ENCODE measurements around the gene C11orf71.

C11orf71 gene

DNA sequence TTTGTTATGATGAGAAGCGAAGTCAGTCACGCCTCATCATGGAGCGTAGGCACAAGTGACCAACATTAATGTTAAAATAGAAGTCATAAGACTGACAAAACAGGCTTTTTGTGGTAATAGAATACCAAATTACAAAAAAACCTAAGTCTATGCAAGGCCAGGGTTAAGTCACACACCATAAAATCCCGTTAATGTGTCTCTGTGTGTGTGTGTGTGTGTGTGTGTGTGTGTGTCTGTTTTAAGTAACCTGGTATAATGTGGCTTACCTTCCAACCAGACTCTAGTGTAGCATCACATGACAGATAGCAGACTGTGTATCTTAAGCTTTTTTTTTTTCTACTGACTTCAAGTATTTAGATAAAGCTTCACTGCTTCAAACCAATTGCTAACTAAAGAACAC is 38.0 kb downstream of the C11orf71 start:
- H3K4me3 ChIP-seq (ENCODE audit: low read depth, low read length): no peak overlapping the region
- DNase-seq (ENCODE audit: low read depth): no peak
- TF ChIP-seq, protein P1, sequence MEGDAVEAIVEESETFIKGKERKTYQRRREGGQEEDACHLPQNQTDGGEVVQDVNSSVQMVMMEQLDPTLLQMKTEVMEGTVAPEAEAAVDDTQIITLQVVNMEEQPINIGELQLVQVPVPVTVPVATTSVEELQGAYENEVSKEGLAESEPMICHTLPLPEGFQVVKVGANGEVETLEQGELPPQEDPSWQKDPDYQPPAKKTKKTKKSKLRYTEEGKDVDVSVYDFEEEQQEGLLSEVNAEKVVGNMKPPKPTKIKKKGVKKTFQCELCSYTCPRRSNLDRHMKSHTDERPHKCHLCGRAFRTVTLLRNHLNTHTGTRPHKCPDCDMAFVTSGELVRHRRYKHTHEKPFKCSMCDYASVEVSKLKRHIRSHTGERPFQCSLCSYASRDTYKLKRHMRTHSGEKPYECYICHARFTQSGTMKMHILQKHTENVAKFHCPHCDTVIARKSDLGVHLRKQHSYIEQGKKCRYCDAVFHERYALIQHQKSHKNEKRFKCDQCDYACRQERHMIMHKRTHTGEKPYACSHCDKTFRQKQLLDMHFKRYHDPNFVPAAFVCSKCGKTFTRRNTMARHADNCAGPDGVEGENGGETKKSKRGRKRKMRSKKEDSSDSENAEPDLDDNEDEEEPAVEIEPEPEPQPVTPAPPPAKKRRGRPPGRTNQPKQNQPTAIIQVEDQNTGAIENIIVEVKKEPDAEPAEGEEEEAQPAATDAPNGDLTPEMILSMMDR (IDR thresholded peaks at IDR 0.05; ENCODE audit: low read depth, low read length, missing control alignments): no peak

DNA sequence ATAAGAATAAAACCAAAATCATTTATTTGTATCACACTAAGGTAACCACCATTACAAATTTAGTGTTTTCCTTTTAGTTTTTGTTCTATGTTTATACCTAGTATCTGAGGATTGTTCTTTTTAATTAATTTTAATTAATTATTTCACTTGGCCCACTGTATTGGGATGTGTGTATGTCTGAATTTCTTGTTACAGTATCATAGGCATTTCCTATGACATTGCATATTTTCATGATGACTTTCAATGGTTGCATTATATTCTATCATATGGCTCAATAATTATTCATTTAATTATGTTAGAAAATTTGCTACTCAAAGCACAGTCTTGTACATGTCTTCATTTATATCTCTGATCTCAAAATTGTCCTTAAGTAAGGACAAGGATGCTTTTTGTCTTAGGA is 41.0 kb downstream of the C11orf71 start:
- no peak for DNase-seq (ENCODE audit: low read depth)

DNA sequence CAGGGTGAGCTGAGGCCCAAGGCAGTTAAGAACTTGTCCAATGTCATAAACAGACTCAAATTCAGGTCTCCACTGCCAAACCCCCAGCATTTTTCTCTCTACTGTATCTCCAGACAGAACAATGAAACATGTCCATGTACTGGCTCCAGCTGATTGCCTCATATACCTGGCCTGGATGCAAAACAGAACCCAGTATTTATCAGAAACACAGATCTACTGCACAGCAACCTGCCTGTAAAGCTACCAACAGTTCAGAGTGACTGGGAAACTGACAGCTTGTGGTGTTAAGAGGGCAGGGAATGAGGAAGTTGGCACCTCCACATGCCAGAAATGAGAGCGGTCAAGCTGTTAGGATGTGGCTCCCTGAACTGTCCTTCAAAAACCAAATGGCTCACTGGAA is 41.6 kb downstream of the C11orf71 start:
- DNase-seq (ENCODE audit: low read depth): no peak
- TF ChIP-seq, protein P1 (IDR thresholded peaks at IDR 0.05; ENCODE audit: low read depth, low read length, missing control alignments): no peak
- no peak overlapping the region for H3K4me3 ChIP-seq (ENCODE audit: low read depth, low read length)

More for the DNA sequence above, 41.0 kb downstream of the C11orf71 start:
- no peak overlapping the region for H3K4me3 ChIP-seq (ENCODE audit: low read depth, low read length)
- TF ChIP-seq, protein P1 (IDR thresholded peaks at IDR 0.05; ENCODE audit: low read depth, low read length, missing control alignments): no peak

DNA sequence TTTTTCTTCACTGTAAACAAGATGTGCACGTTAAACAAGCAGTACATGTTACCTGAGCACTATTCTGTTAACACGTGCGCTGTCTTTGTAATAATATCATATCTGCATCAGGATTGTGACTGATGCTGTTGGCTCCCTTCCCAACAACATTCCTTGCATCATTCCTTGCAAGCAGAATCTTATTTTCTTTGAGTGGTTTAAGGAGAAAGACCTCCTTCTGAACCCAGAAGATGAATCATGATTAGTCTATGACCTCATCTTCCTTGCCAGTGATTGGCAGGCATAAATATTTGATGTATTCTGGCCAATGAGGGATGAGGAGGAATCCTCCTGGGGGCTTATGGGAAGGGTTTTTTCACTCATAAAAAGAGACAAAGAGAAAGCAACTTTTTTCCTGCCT is 46.2 kb downstream of the C11orf71 start:
- no peak overlapping the region for H3K4me3 ChIP-seq (ENCODE audit: low read depth, low read length)
- TF ChIP-seq, protein P1 (IDR thresholded peaks at IDR 0.05; ENCODE audit: low read depth, low read length, missing control alignments): no peak
- DNase-seq (ENCODE audit: low read depth): no peak

DNA sequence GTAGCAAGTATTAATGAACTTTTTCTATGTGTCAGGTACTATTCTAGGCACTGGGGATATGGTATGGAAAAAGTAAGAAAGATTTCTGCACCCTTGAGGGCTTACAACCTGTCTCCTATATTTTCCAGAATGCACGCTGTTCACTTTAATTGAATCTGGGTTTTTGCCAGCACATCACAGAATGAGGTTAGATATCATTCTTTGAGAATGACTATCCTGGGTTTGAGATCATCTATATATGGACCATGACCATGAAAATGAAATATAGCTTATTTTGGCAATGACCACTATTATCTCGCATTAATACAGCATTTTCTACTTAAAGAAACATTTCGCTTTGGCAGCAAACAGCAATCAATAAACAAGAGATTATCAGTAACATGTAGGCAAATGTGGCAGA is 46.9 kb downstream of the C11orf71 start:
- TF ChIP-seq, protein P1 (IDR thresholded peaks at IDR 0.05; ENCODE audit: low read depth, low read length, missing control alignments): no peak
- DNase-seq (ENCODE audit: low read depth): no peak
- H3K4me3 ChIP-seq (ENCODE audit: low read depth, low read length): no peak overlapping the region

DNA sequence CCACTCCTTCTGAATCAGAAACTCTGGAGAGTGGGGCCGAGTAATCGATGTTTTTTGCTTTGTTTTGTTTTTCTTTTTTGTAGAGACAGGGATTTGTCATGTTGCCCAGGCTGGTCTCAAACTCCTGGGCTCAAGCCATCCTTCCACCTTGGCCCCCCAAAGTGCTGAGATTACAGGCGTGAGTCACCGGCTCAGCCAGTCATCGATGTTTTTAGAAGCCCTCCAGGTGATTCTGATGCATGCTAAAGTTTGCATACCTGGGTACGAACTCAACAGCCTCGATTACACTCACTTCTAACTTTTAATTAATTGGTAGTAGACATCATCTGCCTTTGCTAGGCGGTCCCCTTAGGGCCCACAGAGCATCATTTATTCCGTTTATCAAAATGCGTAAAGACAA is 50.3 kb downstream of the C11orf71 start:
- no peak for DNase-seq (ENCODE audit: low read depth)
- TF ChIP-seq, protein P1 (IDR thresholded peaks at IDR 0.05; ENCODE audit: low read depth, low read length, missing control alignments): no peak
- no peak overlapping the region for H3K4me3 ChIP-seq (ENCODE audit: low read depth, low read length)

Data from GM12864 (cell line).